Endothelial cell of umbilical vein (primary cell): ENCODE results near the gene RBMS3. TPM values are rescaled to one million over a fixed set of nuclear protein-coding genes. Genes with fewer than 3 reads are reported as not detected.
A peak's percentile ranks its signal among the peaks of the same experiment; 100 is the strongest.

Source experiments
- BruUV-seq: library from RNA; stranded (reverse); fragments of 400-500 nt; replicated peaks from 2 replicates; lab custom pipeline; 2021; lab: Mats Ljungman, UMichigan
- CTCF ChIA-PET: fragments of 300-600, 350-600 bp; sonication (Branson Sonifier 250); formaldehyde crosslinking; loops from one replicate; lab custom pipeline; 2021; ENCODE audit warnings: antibody characterized with exemption, inconsistent platforms; lab: Charles Lee
- POLR2A ChIA-PET: fragments of 300-600, 350-600 bp; sonication (Branson Sonifier 250); formaldehyde crosslinking; loops from one replicate; lab custom pipeline; 2021; ENCODE audit warnings: antibody characterized with exemption, inconsistent platforms; lab: Charles Lee
- DNase-seq: peaks from one replicate; pipeline ENCODE4 v3.0.0-alpha.2; 2011; ENCODE audit warnings: low read depth, low spot score
- FAIRE-seq: peaks from 2 replicates; lab custom pipeline; 2011; peaks lifted over from hg19 to GRCh38; lab: Jason Lieb, UNC
- H2AFZ ChIP-seq: 2 replicates; pipeline ENCODE4 v1.6.0; 2012; ENCODE audit warnings: low read depth, low read length, control low read depth, inconsistent platforms
- H3K27ac ChIP-seq: 2 replicates; pipeline ENCODE4 v1.5.1; 2011; ENCODE audit warnings: low read depth, mild to moderate bottlenecking, control low read depth, low read length, moderate library complexity; ENCODE audit not compliant: insufficient read depth
- H3K27me3 ChIP-seq, 2 experiments: 2 replicates each; pipeline versions ENCODE4 v1.6.0 to v1.6.1; 2011; ENCODE audit warnings: low read length in 2 of 2, mixed read lengths in 1 of 2; ENCODE audit not compliant: control insufficient read depth in 2 of 2, insufficient read depth in 2 of 2
- H3K36me3 ChIP-seq, 2 experiments: 2 replicates in 1 of 2; 3 replicates in 1 of 2; pipeline ENCODE4 v1.5.1; 2011; ENCODE audit warnings: low read length in 2 of 2, mild to moderate bottlenecking in 1 of 2, moderate library complexity in 1 of 2; ENCODE audit not compliant: control insufficient read depth in 2 of 2, insufficient read depth in 2 of 2; ENCODE audit errors: extremely low read depth in 1 of 2
- H3K4me1 ChIP-seq: 3 replicates; pipeline ENCODE4 v1.5.1; 2011; ENCODE audit warnings: mild to moderate bottlenecking, low read length; ENCODE audit not compliant: control insufficient read depth, insufficient read depth; ENCODE audit errors: extremely low read depth
- H3K4me2 ChIP-seq: 2 replicates; pipeline ENCODE4 v1.6.1; 2011; ENCODE audit warnings: low read length, control low read depth, mixed read lengths; ENCODE audit not compliant: insufficient read depth
- H3K4me3 ChIP-seq, 3 experiments: fragments of 200-600 bp in 1 of 3; sonication (generic), shearing (Covaris generic) in 1 of 3; replicated peaks in 1 of 3; 2 replicates each; pipeline ENCODE4 v1.5.1; 2011 to 2016; ENCODE audit warnings: control low read depth in 3 of 3, low read length in 3 of 3, mild to moderate bottlenecking in 2 of 3, inconsistent platforms in 1 of 3, low read depth in 1 of 3, moderate library complexity in 1 of 3; ENCODE audit not compliant: insufficient read depth in 1 of 3
- H3K79me2 ChIP-seq: 2 replicates; pipeline ENCODE4 v1.6.0; 2012; ENCODE audit warnings: low read length, inconsistent platforms; ENCODE audit not compliant: control insufficient read depth, insufficient read depth
- H3K9ac ChIP-seq: replicated peaks from 2 replicates; pipeline ENCODE3; 2011; ENCODE audit warnings: low read length, control low read depth; ENCODE audit not compliant: insufficient read depth; ENCODE audit errors: extremely low read depth
- H3K9me1 ChIP-seq: replicated peaks from 3 replicates; pipeline ENCODE4 v1.6.0; 2011; ENCODE audit warnings: mild to moderate bottlenecking, low read length; ENCODE audit not compliant: control insufficient read depth, insufficient read depth; ENCODE audit errors: extremely low read depth
- H3K9me3 ChIP-seq: replicated peaks from 2 replicates; pipeline ENCODE4 v1.5.1; 2012; ENCODE audit warnings: low read length, inconsistent platforms; ENCODE audit not compliant: control insufficient read depth, insufficient read depth
- H4K20me1 ChIP-seq: replicated peaks from 2 replicates; pipeline ENCODE3; 2011; ENCODE audit warnings: mild to moderate bottlenecking, low read length; ENCODE audit not compliant: control insufficient read depth, insufficient read depth; ENCODE audit errors: extremely low read depth
- EZH2 ChIP-seq: IDR thresholded peaks from 2 replicates; pipeline ENCODE4 v1.6.1; 2012; ENCODE audit warnings: borderline replicate concordance, low read depth, mild to moderate bottlenecking, moderate library complexity, low read length, inconsistent platforms; ENCODE audit not compliant: severe bottlenecking
- FOS ChIP-seq: IDR thresholded peaks from 2 replicates; pipeline ENCODE4 v1.6.1; 2011; ENCODE audit warnings: mild to moderate bottlenecking, low read length, moderate library complexity, borderline replicate concordance; ENCODE audit not compliant: insufficient read depth
- GATA2 ChIP-seq: IDR thresholded peaks from 2 replicates; pipeline ENCODE4 v1.7.0; 2011; ENCODE audit warnings: low read depth, mild to moderate bottlenecking, moderate library complexity, mixed read lengths, low read length; ENCODE audit not compliant: insufficient read length, insufficient read depth
- JUN ChIP-seq: IDR thresholded peaks from 2 replicates; pipeline ENCODE4 v1.6.1; 2011; ENCODE audit warnings: borderline replicate concordance, low read depth; ENCODE audit not compliant: insufficient read length, insufficient read depth
- MAX ChIP-seq: IDR thresholded peaks from 2 replicates; pipeline ENCODE4 v1.6.1; 2011; ENCODE audit not compliant: insufficient read depth, insufficient read length
- MYC ChIP-seq: IDR thresholded peaks from one replicate; pipeline ENCODE4 v1.6.1; 2011; ENCODE audit warnings: mild to moderate bottlenecking, low read depth, low read length
- POLR2A ChIP-seq: IDR thresholded peaks from 2 replicates; pipeline ENCODE4 v1.6.1; 2012; ENCODE audit warnings: low read depth, mild to moderate bottlenecking, control low read depth, low read length
- POLR2AphosphoS5 ChIP-seq: IDR thresholded peaks from 2 replicates; pipeline ENCODE4 v1.6.1; 2012; ENCODE audit warnings: low read depth, mild to moderate bottlenecking, control low read depth, low read length, moderate library complexity; ENCODE audit not compliant: insufficient read depth
- dilution Hi-C: fragments of 300-500 bp; cut with MboI; formaldehyde crosslinking; loops from one replicate; pipeline ENCODE4 v1.15.0; 2019; ENCODE audit warnings: low sequenced_read_pairs; ENCODE audit not compliant: extremely low pct_ligation_motif_present
- intact Hi-C: fragments of 100-400 bp; cut with micrococcal nuclease; formaldehyde crosslinking; loops from one replicate; pipeline ENCODE4 v1.10.0; 2022
- polyA plus RNA-seq, 4 experiments: library from polyadenylated mRNA; depleted of rRNA in 3 of 4; stranded (reverse) in 3 of 4; unstranded in 1 of 4; fragments of >200 nt; gene quantifications; 2 replicates each; pipeline versions ENCODE4 v1.2.1 to v1.2.3, GENCODE V29; 2011 to 2012; ENCODE audit warnings: missing spikeins in 1 of 4
- total RNA-seq: library from RNA; stranded (reverse); gene quantifications from 2 replicates; pipeline ENCODE4 v1.2.3, GENCODE V29; 2021

The RBMS3 gene
- total and polyA plus RNA-seq, 2 donors (not counting 3 experiments of a cell fraction or from before 2014, with no cell fraction given): 13.6 to 42.3 TPM

- Histone ChIP-seq H3K27me3 (no peaks in the 10 kb centered on the region), H3K36me3 (no peaks in the 10 kb centered on the region), H2AFZ (no peak overlapping the region), H3K9me3 (no peaks in the 10 kb centered on the region), H3K4me2 (peak overlapping the region; percentile 78), H3K9me1 (no peaks in the 10 kb centered on the region), H4K20me1 (no peaks in the 10 kb centered on the region), H3K79me2 (no peaks in the 10 kb centered on the region), H3K4me3 (no peak overlapping the region), H3K4me1 (peaks cover 34% of the 10 kb centered on the region), H3K27ac (peak overlapping the region; percentile 98), H3K9ac (peak overlapping the region; percentile 86)
- TF ChIP-seq GATA2 (no peak), JUN (peak; percentile 90), POLR2A (no peak), EZH2 (no peak), MAX (no peak), MYC (no peak), FOS (peak; percentile 90), POLR2AphosphoS5 (no peak)
- dilution Hi-C loops (no loop called here), intact Hi-C loops (loop anchor here (1.0 to 5.0 kb wide), 11 partner anchors 11 to 778 kb away; no protein-coding TSS in a partner anchor)
- POLR2A ChIA-PET: interaction anchor here (0.8 kb wide), 1 partner anchor 69 kb away, joined by 5 read pairs; no protein-coding TSS in a partner anchor
- DNase-seq: peak; percentile 88
- FAIRE-seq: peak; percentile 63
- BruUV-seq: no TSS peak
- CTCF ChIA-PET: interaction anchor here (0.5 to 1.6 kb wide), 9 partner anchors 11 to 841 kb away, joined by 3 to 6 read pairs (median 4); partner anchors contain the start of gene RBMS3
These were observed 413.9 kb downstream of the RBMS3 start for GRCh38 chr3:29694783-29695182.
